Right lobe of liver (tissue), 4 donors: Measurements from ENCODE around the gene KCNT1.

Experiments
- POLR2A ChIP-seq: fragments of 450-650 bp; IDR thresholded peaks from one replicate; pipeline ENCODE4 v1.6.1; 2017; ENCODE audit warnings: antibody characterized with exemption, mild to moderate bottlenecking
- TF ChIP-seq, protein P1 (sequence below), 4 donors: fragments of 200-600 bp in 3 of 4; fragments of 450-650 bp in 1 of 4; IDR thresholded peaks; one replicate each; pipeline versions ENCODE4 v1.5.1 to v1.8.0; 2016 to 2022; ENCODE audit warnings: antibody characterized with exemption in 4 of 4, mild to moderate bottlenecking in 2 of 4
- donor health status: DM: no; HTN: no; CAD: no.
- donor health status: DM: no; HTN: no; CAD: no.
- donor health status: DM: no; HTN: yes; CAD: no.

DNA sequence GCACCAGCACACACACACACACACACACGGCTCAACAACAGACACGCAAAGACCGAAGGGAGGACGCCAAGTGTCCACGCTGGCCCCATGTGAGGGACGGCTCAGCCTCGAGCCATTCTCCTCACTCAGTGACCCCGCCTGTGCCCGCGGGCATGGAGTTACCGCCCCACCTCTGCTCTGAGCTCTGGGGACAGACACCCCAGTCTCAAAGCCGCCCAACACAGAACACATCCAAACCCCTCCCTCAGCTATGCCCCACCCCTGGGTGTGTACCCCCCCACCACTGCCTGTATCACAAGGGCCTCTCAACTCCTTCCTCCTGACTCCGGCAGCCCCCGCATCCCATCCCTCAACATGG lies 124.2 kb downstream of the KCNT1 start:
- TF ChIP-seq, protein P1, sequence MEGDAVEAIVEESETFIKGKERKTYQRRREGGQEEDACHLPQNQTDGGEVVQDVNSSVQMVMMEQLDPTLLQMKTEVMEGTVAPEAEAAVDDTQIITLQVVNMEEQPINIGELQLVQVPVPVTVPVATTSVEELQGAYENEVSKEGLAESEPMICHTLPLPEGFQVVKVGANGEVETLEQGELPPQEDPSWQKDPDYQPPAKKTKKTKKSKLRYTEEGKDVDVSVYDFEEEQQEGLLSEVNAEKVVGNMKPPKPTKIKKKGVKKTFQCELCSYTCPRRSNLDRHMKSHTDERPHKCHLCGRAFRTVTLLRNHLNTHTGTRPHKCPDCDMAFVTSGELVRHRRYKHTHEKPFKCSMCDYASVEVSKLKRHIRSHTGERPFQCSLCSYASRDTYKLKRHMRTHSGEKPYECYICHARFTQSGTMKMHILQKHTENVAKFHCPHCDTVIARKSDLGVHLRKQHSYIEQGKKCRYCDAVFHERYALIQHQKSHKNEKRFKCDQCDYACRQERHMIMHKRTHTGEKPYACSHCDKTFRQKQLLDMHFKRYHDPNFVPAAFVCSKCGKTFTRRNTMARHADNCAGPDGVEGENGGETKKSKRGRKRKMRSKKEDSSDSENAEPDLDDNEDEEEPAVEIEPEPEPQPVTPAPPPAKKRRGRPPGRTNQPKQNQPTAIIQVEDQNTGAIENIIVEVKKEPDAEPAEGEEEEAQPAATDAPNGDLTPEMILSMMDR (IDR thresholded peaks at IDR 0.05) = no peak
- TF ChIP-seq POLR2A = no peak
